Right lobe of liver (tissue), 4 donors: ENCODE data around the gene TSPAN18.

Source experiments
- POLR2A ChIP-seq: fragments of 450-650 bp; IDR thresholded peaks from one replicate; pipeline ENCODE4 v1.6.1; 2017; ENCODE audit warnings: antibody characterized with exemption, mild to moderate bottlenecking
- TF ChIP-seq, protein P1 (sequence below), 4 donors: fragments of 200-600 bp in 3 of 4; fragments of 450-650 bp in 1 of 4; IDR thresholded peaks; one replicate each; pipeline versions ENCODE4 v1.5.1 to v1.8.0; 2016 to 2022; ENCODE audit warnings: antibody characterized with exemption in 4 of 4, mild to moderate bottlenecking in 2 of 4
- donor health status: DM: no; HTN: no; CAD: no.
- donor health status: DM: no; HTN: no; CAD: no.
- donor health status: DM: no; HTN: yes; CAD: no.

DNA sequence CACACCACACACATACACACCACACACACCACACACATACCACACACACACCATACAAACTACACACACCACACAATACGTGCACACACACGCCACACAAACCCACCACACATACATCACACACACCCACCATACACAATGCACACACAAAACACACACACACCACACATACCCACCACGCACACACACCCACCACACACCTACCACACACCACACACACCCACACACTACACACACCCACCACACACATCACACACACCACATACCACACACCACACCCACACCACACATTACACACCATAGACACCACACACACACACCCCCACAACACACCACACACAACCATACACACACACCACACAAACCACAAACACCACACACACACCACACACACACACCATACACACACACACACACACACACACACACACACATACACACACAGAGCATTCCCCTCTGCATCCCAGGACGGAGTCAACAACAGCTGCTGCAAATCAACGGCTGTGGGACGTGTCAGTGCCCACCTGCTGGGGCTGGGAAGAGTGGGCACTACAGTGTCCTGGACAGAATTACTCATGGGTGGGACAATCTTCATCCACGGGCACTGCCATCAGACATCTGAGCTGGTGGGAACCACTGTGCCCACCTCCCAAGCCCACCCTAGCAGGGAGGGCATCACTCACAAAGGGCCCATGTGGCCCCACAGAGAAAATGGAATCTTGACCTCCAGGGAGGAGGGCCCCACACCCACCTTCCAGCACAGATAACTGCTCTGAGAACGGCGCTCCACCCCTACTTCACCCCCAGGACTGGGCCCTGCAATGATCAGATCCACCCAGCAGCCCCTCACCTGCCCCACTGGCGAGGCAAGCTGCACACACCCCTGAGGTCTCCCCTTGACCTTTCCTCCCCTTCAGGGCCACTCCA is 215.5 kb downstream of the TSPAN18 start:
- TF ChIP-seq, protein P1, sequence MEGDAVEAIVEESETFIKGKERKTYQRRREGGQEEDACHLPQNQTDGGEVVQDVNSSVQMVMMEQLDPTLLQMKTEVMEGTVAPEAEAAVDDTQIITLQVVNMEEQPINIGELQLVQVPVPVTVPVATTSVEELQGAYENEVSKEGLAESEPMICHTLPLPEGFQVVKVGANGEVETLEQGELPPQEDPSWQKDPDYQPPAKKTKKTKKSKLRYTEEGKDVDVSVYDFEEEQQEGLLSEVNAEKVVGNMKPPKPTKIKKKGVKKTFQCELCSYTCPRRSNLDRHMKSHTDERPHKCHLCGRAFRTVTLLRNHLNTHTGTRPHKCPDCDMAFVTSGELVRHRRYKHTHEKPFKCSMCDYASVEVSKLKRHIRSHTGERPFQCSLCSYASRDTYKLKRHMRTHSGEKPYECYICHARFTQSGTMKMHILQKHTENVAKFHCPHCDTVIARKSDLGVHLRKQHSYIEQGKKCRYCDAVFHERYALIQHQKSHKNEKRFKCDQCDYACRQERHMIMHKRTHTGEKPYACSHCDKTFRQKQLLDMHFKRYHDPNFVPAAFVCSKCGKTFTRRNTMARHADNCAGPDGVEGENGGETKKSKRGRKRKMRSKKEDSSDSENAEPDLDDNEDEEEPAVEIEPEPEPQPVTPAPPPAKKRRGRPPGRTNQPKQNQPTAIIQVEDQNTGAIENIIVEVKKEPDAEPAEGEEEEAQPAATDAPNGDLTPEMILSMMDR (IDR thresholded peaks at IDR 0.05), result no peak
- TF ChIP-seq POLR2A, result no peak
